Activated CD8-positive, alpha-beta T cell treated with anti-CD3 and anti-CD28 coated beads, Interleukin-2, amount 10 ng/mL, durations not matched to agents 7 days and 5 days (primary cell): ENCODE results near the gene ATP12A. TPM values are rescaled to one million over a fixed set of nuclear protein-coding genes. Genes with fewer than 3 reads are reported as not detected.

Experiments used
- ATAC-seq: fragments of 150-1000 bp; cut with Tn5 transposase; one replicate; pipeline ENCODE4 v1.10.0; 2021; ENCODE audit warnings: moderate library complexity
- CTCF ChIA-PET: fragments of 350-600 bp; sonication (Branson Sonifier 250); formaldehyde crosslinking; loops from one replicate; lab custom pipeline; 2021; ENCODE audit warnings: antibody characterized with exemption; lab: Charles Lee
- POLR2A ChIA-PET: fragments of 350-600 bp; sonication (Branson Sonifier 250); formaldehyde crosslinking; loops from one replicate; lab custom pipeline; 2021; ENCODE audit warnings: antibody characterized with exemption; lab: Charles Lee
- DNase-seq: peaks from one replicate; pipeline ENCODE4 v3.0.0-alpha.2; 2020
- H3K27ac Mint-ChIP-seq: one replicate; pipeline ENCODE4 v1.8.0; 2021; ENCODE audit warnings: mild to moderate bottlenecking, mixed read lengths
- H3K27me3 Mint-ChIP-seq: one replicate; pipeline ENCODE4 v1.8.0; 2021; ENCODE audit warnings: low read depth, mixed read lengths
- H3K36me3 Mint-ChIP-seq: one replicate; pipeline ENCODE4 v1.8.0; 2021; ENCODE audit warnings: low read depth, mixed read lengths
- H3K4me1 Mint-ChIP-seq: one replicate; pipeline ENCODE4 v1.8.0; 2021; ENCODE audit warnings: low read depth, mixed read lengths
- H3K4me3 Mint-ChIP-seq: one replicate; pipeline ENCODE4 v1.8.0; 2021; ENCODE audit warnings: mild to moderate bottlenecking, mixed read lengths
- H3K9me3 Mint-ChIP-seq: one replicate; pipeline ENCODE4 v1.8.0; 2022; ENCODE audit warnings: mixed read lengths; ENCODE audit not compliant: insufficient read depth
- total RNA-seq, 2 experiments: library from RNA; stranded (reverse); gene quantifications; one replicate each; pipeline ENCODE4 v1.2.3, GENCODE V29; 2021

The ATP12A gene
- total RNA-seq, 2 experiments from 2014 or later, result 0.05 to 0.08 TPM

- H3K27me3 Mint-ChIP-seq, result peaks cover 21% of the 10 kb centered on the region
- no peak for ATAC-seq
- H3K4me1 Mint-ChIP-seq, result peaks cover 3% of the 10 kb centered on the region
- no peaks in the 10 kb centered on the region for H3K9me3 Mint-ChIP-seq
- DNase-seq, result no peak
- no peaks in the 10 kb centered on the region for H3K36me3 Mint-ChIP-seq
- CTCF ChIA-PET, result interaction anchor here (0.6 to 2.5 kb wide), 6 partner anchors 10 to 611 kb away, joined by 3 to 6 read pairs (median 4); no protein-coding TSS in a partner anchor
- H3K27ac Mint-ChIP-seq, result no peak overlapping the region
- POLR2A ChIA-PET, result no interaction called here
- H3K4me3 Mint-ChIP-seq, result no peak overlapping the region
Measured at GRCh38 chr13:24740014-24740890, 60.0 kb downstream of the ATP12A start.

GRCh38 chr13:24741016-24741662 is 60.9 kb downstream of the ATP12A start:
- Mint-ChIP-seq H3K36me3 (no peaks in the 10 kb centered on the region), H3K4me1 (peaks cover 5% of the 10 kb centered on the region), H3K27me3 (peaks cover 24% of the 10 kb centered on the region), H3K4me3 (no peak overlapping the region), H3K27ac (no peak overlapping the region), H3K9me3 (no peaks in the 10 kb centered on the region)
- ChIA-PET POLR2A (no interaction called here), CTCF (interaction anchor here (1.0 to 2.5 kb wide), 3 partner anchors 15 to 228 kb away, joined by 4 to 6 read pairs (median 4); no protein-coding TSS in a partner anchor)
- ATAC-seq, result no peak
- no peak for DNase-seq

GRCh38 chr13:24741791-24742190 is 61.6 kb downstream of the ATP12A start:
- H3K27me3 Mint-ChIP-seq, result peaks cover 29% of the 10 kb centered on the region
- H3K27ac Mint-ChIP-seq, result no peak overlapping the region
- no peak for ATAC-seq
- no peak for DNase-seq
- ChIA-PET CTCF (interaction anchor here (2.5 kb wide), 1 partner anchor 227 kb away, joined by 6 read pairs; no protein-coding TSS in a partner anchor), POLR2A (no interaction called here)
- H3K36me3 Mint-ChIP-seq, result no peaks in the 10 kb centered on the region
- peaks cover 9% of the 10 kb centered on the region for H3K4me1 Mint-ChIP-seq
- no peaks in the 10 kb centered on the region for H3K9me3 Mint-ChIP-seq
- H3K4me3 Mint-ChIP-seq, result no peak overlapping the region

GRCh38 chr13:24742294-24742693 is 62.1 kb downstream of the ATP12A start:
- ATAC-seq (no peak), DNase-seq (no peak)
- ChIA-PET CTCF (interaction anchor here (1.7 to 2.5 kb wide), 2 partner anchors 33 to 227 kb away, joined by 4 to 6 read pairs; no protein-coding TSS in a partner anchor), POLR2A (no interaction called here)
- Mint-ChIP-seq H3K9me3 (no peaks in the 10 kb centered on the region), H3K27ac (no peak overlapping the region), H3K4me1 (peaks cover 13% of the 10 kb centered on the region), H3K27me3 (peaks cover 34% of the 10 kb centered on the region), H3K4me3 (no peak overlapping the region), H3K36me3 (no peaks in the 10 kb centered on the region)

- DNase-seq (no peak), ATAC-seq (no peak)
- ChIA-PET CTCF (interaction anchor here (1.7 to 2.5 kb wide), 2 partner anchors 34 to 226 kb away, joined by 4 to 6 read pairs; no protein-coding TSS in a partner anchor), POLR2A (no interaction called here)
- Mint-ChIP-seq H3K36me3 (no peaks in the 10 kb centered on the region), H3K4me3 (no peak overlapping the region), H3K27ac (no peak overlapping the region), H3K4me1 (peaks cover 17% of the 10 kb centered on the region), H3K9me3 (no peaks in the 10 kb centered on the region), H3K27me3 (peaks cover 39% of the 10 kb centered on the region)
Measured at GRCh38 chr13:24742977-24743376, 62.8 kb downstream of the ATP12A start.

- Mint-ChIP-seq H3K36me3 (no peaks in the 10 kb centered on the region), H3K4me1 (peaks cover 18% of the 10 kb centered on the region), H3K4me3 (no peak overlapping the region), H3K27me3 (peaks cover 46% of the 10 kb centered on the region), H3K27ac (no peak overlapping the region), H3K9me3 (no peaks in the 10 kb centered on the region)
- DNase-seq (no peak), ATAC-seq (no peak)
- ChIA-PET CTCF (no interaction called here), POLR2A (no interaction called here)
Measured at GRCh38 chr13:24744247-24744646, 64.0 kb downstream of the ATP12A start.

GRCh38 chr13:24745516-24745860 is 65.3 kb downstream of the ATP12A start:
- ChIA-PET CTCF (interaction anchor here (1.3 kb wide), 1 partner anchor 51 kb away, joined by 4 read pairs; no protein-coding TSS in a partner anchor), POLR2A (no interaction called here)
- H3K36me3 Mint-ChIP-seq, result no peaks in the 10 kb centered on the region
- H3K27me3 Mint-ChIP-seq, result peaks cover 55% of the 10 kb centered on the region
- ATAC-seq (no peak), DNase-seq (no peak)
- H3K27ac Mint-ChIP-seq, result no peak overlapping the region
- no peaks in the 10 kb centered on the region for H3K9me3 Mint-ChIP-seq
- no peak overlapping the region for H3K4me3 Mint-ChIP-seq
- H3K4me1 Mint-ChIP-seq, result peaks cover 18% of the 10 kb centered on the region

- peaks cover 60% of the 10 kb centered on the region for H3K27me3 Mint-ChIP-seq
- H3K36me3 Mint-ChIP-seq, result no peaks in the 10 kb centered on the region
- no peak overlapping the region for H3K4me3 Mint-ChIP-seq
- no peak for ATAC-seq
- ChIA-PET POLR2A (no interaction called here), CTCF (interaction anchor here (1.3 kb wide), 1 partner anchor 52 kb away, joined by 4 read pairs; no protein-coding TSS in a partner anchor)
- H3K4me1 Mint-ChIP-seq, result peaks cover 18% of the 10 kb centered on the region
- DNase-seq, result no peak
- H3K9me3 Mint-ChIP-seq, result no peaks in the 10 kb centered on the region
- H3K27ac Mint-ChIP-seq, result no peak overlapping the region
Measured at GRCh38 chr13:24745861-24746617, 65.8 kb downstream of the ATP12A start.

- POLR2A ChIA-PET, result no interaction called here
- Mint-ChIP-seq H3K4me3 (peak overlapping the region; percentile 67), H3K36me3 (no peaks in the 10 kb centered on the region), H3K27ac (no peak overlapping the region), H3K9me3 (no peaks in the 10 kb centered on the region), H3K4me1 (peaks cover 18% of the 10 kb centered on the region), H3K27me3 (peaks cover 63% of the 10 kb centered on the region)
- CTCF ChIA-PET, result interaction anchor here (0.7 to 1.7 kb wide), 4 partner anchors 12 to 249 kb away, joined by 3 to 4 read pairs (median 3); no protein-coding TSS in a partner anchor
- DNase-seq, result no peak
- ATAC-seq, result no peak
Measured at GRCh38 chr13:24746618-24747247, 66.5 kb downstream of the ATP12A start.

GRCh38 chr13:24747248-24748060 is 67.2 kb downstream of the ATP12A start:
- no peaks in the 10 kb centered on the region for H3K9me3 Mint-ChIP-seq
- H3K36me3 Mint-ChIP-seq, result no peaks in the 10 kb centered on the region
- peak; percentile 53 for DNase-seq
- POLR2A ChIA-PET, result no interaction called here
- CTCF ChIA-PET, result interaction anchor here (0.7 to 1.7 kb wide), 4 partner anchors 13 to 248 kb away, joined by 3 to 5 read pairs (median 3); no protein-coding TSS in a partner anchor
- peak overlapping the region; percentile 67 for H3K4me3 Mint-ChIP-seq
- H3K27me3 Mint-ChIP-seq, result peaks cover 63% of the 10 kb centered on the region
- H3K4me1 Mint-ChIP-seq, result peaks cover 18% of the 10 kb centered on the region
- peak; percentile 62 for ATAC-seq
- no peak overlapping the region for H3K27ac Mint-ChIP-seq
